ENCODE measurements around the gene CDC42. TPM values are rescaled to one million over a fixed set of nuclear protein-coding genes. Genes with fewer than 3 reads are reported as not detected.

Gene CDC42
- total RNA-seq, 1 experiment from 2014 or later: 198 TPM

DNA sequence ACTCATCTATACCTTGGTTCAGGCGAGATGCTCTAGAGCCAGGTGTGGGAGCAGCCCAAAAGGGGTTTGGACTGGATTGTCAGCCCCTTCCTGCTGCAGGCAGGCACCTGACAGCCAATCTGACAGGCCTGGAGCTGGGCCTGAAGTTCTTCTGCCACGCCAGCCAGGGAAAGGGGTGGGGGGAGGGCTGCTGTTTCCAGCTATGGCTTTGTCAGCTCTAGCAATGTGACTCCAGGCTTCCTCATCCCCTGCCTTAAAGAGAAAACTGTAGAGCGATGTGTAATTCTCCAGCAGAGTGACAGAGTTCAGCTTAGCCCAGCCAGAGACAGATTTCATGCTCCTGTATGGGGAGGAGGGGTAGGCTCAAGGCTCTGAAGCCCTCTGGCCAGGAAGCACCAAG lies 60.0 kb downstream of the CDC42 start:
- Histone ChIP-seq H3K36me3 (ENCODE audit: insufficient read depth, low read length, poor library complexity, severe bottlenecking) (no peaks in the 10 kb centered on the region), H3K4me1 (ENCODE audit: insufficient read depth, low read length, poor library complexity, severe bottlenecking) (peaks cover 10% of the 10 kb centered on the region), H3K9me3 (ENCODE audit: low read depth, low read length, poor library complexity, severe bottlenecking) (no peaks in the 10 kb centered on the region), H3K27me3 (replicated peaks; ENCODE audit: insufficient read depth, low read depth, low read length, poor library complexity) (no peaks in the 10 kb centered on the region), H3K4me3 (ENCODE audit: low read depth, low read length, poor library complexity, severe bottlenecking) (no peak overlapping the region), H3K27ac (ENCODE audit: low read depth, low read length, poor library complexity, severe bottlenecking) (no peak overlapping the region)
- intact Hi-C loops (cut with micrococcal nuclease; ENCODE audit: unreplicated experiment): loop anchor here (10.0 kb wide), 1 partner anchor 532 kb away; the partner anchor contains the start of gene C1QC
- ChIA-PET CTCF (no interaction called here), POLR2A (ENCODE audit: low non-redundant PET) (no interaction called here)
- DNase-seq (ENCODE audit: low spot score): no peak
- no peak for TF ChIP-seq EZH2 (IDR thresholded peaks at IDR 0.05; ENCODE audit: borderline replicate concordance, low read depth, low read length, poor library complexity, severe bottlenecking)
- TF ChIP-seq, protein P1, sequence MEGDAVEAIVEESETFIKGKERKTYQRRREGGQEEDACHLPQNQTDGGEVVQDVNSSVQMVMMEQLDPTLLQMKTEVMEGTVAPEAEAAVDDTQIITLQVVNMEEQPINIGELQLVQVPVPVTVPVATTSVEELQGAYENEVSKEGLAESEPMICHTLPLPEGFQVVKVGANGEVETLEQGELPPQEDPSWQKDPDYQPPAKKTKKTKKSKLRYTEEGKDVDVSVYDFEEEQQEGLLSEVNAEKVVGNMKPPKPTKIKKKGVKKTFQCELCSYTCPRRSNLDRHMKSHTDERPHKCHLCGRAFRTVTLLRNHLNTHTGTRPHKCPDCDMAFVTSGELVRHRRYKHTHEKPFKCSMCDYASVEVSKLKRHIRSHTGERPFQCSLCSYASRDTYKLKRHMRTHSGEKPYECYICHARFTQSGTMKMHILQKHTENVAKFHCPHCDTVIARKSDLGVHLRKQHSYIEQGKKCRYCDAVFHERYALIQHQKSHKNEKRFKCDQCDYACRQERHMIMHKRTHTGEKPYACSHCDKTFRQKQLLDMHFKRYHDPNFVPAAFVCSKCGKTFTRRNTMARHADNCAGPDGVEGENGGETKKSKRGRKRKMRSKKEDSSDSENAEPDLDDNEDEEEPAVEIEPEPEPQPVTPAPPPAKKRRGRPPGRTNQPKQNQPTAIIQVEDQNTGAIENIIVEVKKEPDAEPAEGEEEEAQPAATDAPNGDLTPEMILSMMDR (conservative IDR thresholded peaks at IDR 0.05; ENCODE audit: low read depth, low read length): no peak
- no TSS peak for BruUV-seq (replicated peaks)

- intact Hi-C loops (cut with micrococcal nuclease; ENCODE audit: unreplicated experiment): loop anchor here (10.0 kb wide), 1 partner anchor 530 kb away; the partner anchor contains the start of gene C1QC
- POLR2A ChIA-PET (ENCODE audit: low non-redundant PET): no interaction called here
- H3K4me1 ChIP-seq (ENCODE audit: insufficient read depth, low read length, poor library complexity, severe bottlenecking): peaks cover 10% of the 10 kb centered on the region
Measured at GRCh38 chr1:22114083-22115012, 61.8 kb downstream of the CDC42 start.

GRCh38 chr1:22115286-22115685 lies 62.8 kb downstream of the CDC42 start:
- H3K4me3 ChIP-seq (ENCODE audit: low read depth, low read length, poor library complexity, severe bottlenecking): no peak overlapping the region
- BruUV-seq (replicated peaks): no TSS peak
- H3K27me3 ChIP-seq (replicated peaks; ENCODE audit: insufficient read depth, low read depth, low read length, poor library complexity): no peaks in the 10 kb centered on the region
- no peak for DNase-seq (ENCODE audit: low spot score)
- H3K9me3 ChIP-seq (ENCODE audit: low read depth, low read length, poor library complexity, severe bottlenecking): no peaks in the 10 kb centered on the region
- no peaks in the 10 kb centered on the region for H3K36me3 ChIP-seq (ENCODE audit: insufficient read depth, low read length, poor library complexity, severe bottlenecking)
- TF ChIP-seq EZH2 (IDR thresholded peaks at IDR 0.05; ENCODE audit: borderline replicate concordance, low read depth, low read length, poor library complexity, severe bottlenecking): no peak
- TF ChIP-seq, protein P1 (conservative IDR thresholded peaks at IDR 0.05; ENCODE audit: low read depth, low read length): no peak
- intact Hi-C loops (cut with micrococcal nuclease; ENCODE audit: unreplicated experiment): loop anchor here (10.0 kb wide), 1 partner anchor 530 kb away; the partner anchor contains the start of gene C1QC
- no peak overlapping the region for H3K27ac ChIP-seq (ENCODE audit: low read depth, low read length, poor library complexity, severe bottlenecking)
- H3K4me1 ChIP-seq (ENCODE audit: insufficient read depth, low read length, poor library complexity, severe bottlenecking): peaks cover 10% of the 10 kb centered on the region
- POLR2A ChIA-PET (ENCODE audit: low non-redundant PET): no interaction called here
- CTCF ChIA-PET: no interaction called here

More at GRCh38 chr1:22114083-22115012, 61.8 kb downstream of the CDC42 start:
- Histone ChIP-seq H3K4me3 (ENCODE audit: low read depth, low read length, poor library complexity, severe bottlenecking) (no peak overlapping the region), H3K36me3 (ENCODE audit: insufficient read depth, low read length, poor library complexity, severe bottlenecking) (no peaks in the 10 kb centered on the region), H3K27ac (ENCODE audit: low read depth, low read length, poor library complexity, severe bottlenecking) (peak overlapping the region; percentile 47), H3K9me3 (ENCODE audit: low read depth, low read length, poor library complexity, severe bottlenecking) (no peaks in the 10 kb centered on the region), H3K27me3 (replicated peaks; ENCODE audit: insufficient read depth, low read depth, low read length, poor library complexity) (no peaks in the 10 kb centered on the region)
- CTCF ChIA-PET: interaction anchor here (0.6 kb wide), 1 partner anchor 91 kb away, joined by 3 read pairs; no protein-coding TSS in a partner anchor
- BruUV-seq (replicated peaks): no TSS peak
- peak; percentile 35 for DNase-seq (ENCODE audit: low spot score)
- TF ChIP-seq EZH2 (IDR thresholded peaks at IDR 0.05; ENCODE audit: borderline replicate concordance, low read depth, low read length, poor library complexity, severe bottlenecking): no peak
